Measurements from ENCODE around the gene ATF4.

DNA sequence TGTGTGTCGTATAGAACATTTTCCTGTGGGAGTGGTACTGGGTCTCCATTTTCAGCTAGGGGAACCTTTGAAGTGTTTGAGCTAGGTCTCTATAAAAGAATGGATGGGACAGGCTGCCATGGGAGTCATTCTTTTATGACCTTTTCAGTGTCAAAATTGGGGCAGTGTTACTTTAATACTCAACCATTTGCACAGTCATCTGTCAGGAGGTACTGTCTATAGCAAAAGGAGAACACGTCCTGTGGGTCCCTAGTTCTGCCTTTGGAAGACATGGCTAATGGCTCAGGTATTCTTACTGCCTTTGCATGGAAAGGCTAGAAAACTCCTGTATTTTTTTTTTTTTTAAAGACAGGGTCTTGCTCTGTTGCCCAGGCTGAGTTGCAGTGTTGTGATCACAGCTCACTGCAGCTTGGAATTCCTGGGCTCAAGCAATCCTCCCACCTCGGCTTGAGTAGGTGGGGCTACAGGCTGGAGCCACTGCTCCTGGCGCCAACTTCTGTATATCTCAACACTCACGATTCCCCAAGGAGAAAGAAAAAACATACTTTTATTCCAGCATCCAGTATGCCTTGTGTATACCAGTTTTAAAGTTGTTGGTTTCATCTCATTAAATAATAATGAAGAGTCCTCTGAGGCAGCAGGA, 2.1 kb upstream of the ATF4 start:
- TF ChIP-seq, protein P1, sequence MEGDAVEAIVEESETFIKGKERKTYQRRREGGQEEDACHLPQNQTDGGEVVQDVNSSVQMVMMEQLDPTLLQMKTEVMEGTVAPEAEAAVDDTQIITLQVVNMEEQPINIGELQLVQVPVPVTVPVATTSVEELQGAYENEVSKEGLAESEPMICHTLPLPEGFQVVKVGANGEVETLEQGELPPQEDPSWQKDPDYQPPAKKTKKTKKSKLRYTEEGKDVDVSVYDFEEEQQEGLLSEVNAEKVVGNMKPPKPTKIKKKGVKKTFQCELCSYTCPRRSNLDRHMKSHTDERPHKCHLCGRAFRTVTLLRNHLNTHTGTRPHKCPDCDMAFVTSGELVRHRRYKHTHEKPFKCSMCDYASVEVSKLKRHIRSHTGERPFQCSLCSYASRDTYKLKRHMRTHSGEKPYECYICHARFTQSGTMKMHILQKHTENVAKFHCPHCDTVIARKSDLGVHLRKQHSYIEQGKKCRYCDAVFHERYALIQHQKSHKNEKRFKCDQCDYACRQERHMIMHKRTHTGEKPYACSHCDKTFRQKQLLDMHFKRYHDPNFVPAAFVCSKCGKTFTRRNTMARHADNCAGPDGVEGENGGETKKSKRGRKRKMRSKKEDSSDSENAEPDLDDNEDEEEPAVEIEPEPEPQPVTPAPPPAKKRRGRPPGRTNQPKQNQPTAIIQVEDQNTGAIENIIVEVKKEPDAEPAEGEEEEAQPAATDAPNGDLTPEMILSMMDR (conservative IDR thresholded peaks at IDR 0.05; ENCODE audit: low read length) = no peak
- TF ChIP-seq EZH2phosphoT487 (IDR thresholded peaks at IDR 0.05; ENCODE audit: borderline replicate concordance) = no peak

Measured in Loucy (cell line).